Stomach (tissue), 4 donors: ENCODE results near the gene ARMCX5.

Experiments
- CTCF ChIP-seq, 7 experiments: fragments of 450-650 bp in 4 of 7; fragments of 200-600 bp in 3 of 7; sonication (generic) in 3 of 7; IDR thresholded peaks; one replicate each; pipeline ENCODE4 v1.5.1; 2016 to 2019; ENCODE audit warnings: antibody characterized with exemption in 7 of 7, control low read depth in 2 of 7, mild to moderate bottlenecking in 1 of 7
- POLR2A ChIP-seq, 4 donors: fragments of 450-650 bp; IDR thresholded peaks; one replicate each; pipeline ENCODE4 v1.6.1; 2016; ENCODE audit warnings: antibody characterized with exemption in 4 of 4, control low read depth in 2 of 4, mild to moderate bottlenecking in 1 of 4, moderate library complexity in 1 of 4
- POLR2AphosphoS5 ChIP-seq, 3 donors: sonication (generic); formaldehyde crosslinking; IDR thresholded peaks; one replicate each; pipeline ENCODE4 v1.6.1; 2016; ENCODE audit warnings: antibody characterized with exemption in 3 of 3

- no peak for TF ChIP-seq CTCF (IDR thresholded peaks at IDR 0.05)
- TF ChIP-seq POLR2AphosphoS5 (IDR thresholded peaks at IDR 0.05), result no peak
- TF ChIP-seq POLR2A (IDR thresholded peaks at IDR 0.05), result no peak
Observed at GRCh38 chrX:102627640-102628039, 28.3 kb downstream of the ARMCX5 start.
